Ishikawa (cell line): ENCODE measurements around the gene SOWAHC.

Source experiments
- CEBPB ChIP-seq: IDR thresholded peaks from 2 replicates; pipeline ENCODE4 v1.6.1; 2012
- CREB1 ChIP-seq: IDR thresholded peaks from 2 replicates; pipeline ENCODE4 v1.6.1; 2012; ENCODE audit warnings: low read depth
- EGR1 ChIP-seq: IDR thresholded peaks from 2 replicates; pipeline ENCODE4 v1.6.1; 2012
- EP300 ChIP-seq: IDR thresholded peaks from 2 replicates; pipeline ENCODE4 v1.6.1; 2012; ENCODE audit warnings: borderline replicate concordance
- FOXM1 ChIP-seq: IDR thresholded peaks from 2 replicates; pipeline ENCODE4 v1.6.1; 2012; ENCODE audit warnings: low read depth, borderline replicate concordance
- NFIC ChIP-seq: IDR thresholded peaks from 2 replicates; pipeline ENCODE4 v1.6.1; 2012
- RAD21 ChIP-seq: IDR thresholded peaks from 2 replicates; pipeline ENCODE4 v1.6.1; 2012; ENCODE audit warnings: low read depth
- TAF1 ChIP-seq: IDR thresholded peaks from 2 replicates; pipeline ENCODE4 v1.6.1; 2012; ENCODE audit warnings: low read depth, mild to moderate bottlenecking
- TCF12 ChIP-seq: IDR thresholded peaks from 2 replicates; pipeline ENCODE4 v1.6.1; 2012; ENCODE audit warnings: low read depth
- TEAD4 ChIP-seq: IDR thresholded peaks from 2 replicates; pipeline ENCODE4 v1.6.1; 2012
- YY1 ChIP-seq: IDR thresholded peaks from 2 replicates; pipeline ENCODE4 v1.6.1; 2012; ENCODE audit warnings: low read depth
- ZBTB7A ChIP-seq: IDR thresholded peaks from 2 replicates; pipeline ENCODE4 v1.6.1; 2012; ENCODE audit warnings: low read depth
- TF ChIP-seq, protein P1 (sequence below): IDR thresholded peaks from 2 replicates; pipeline ENCODE4 v1.6.1; 2012; ENCODE audit warnings: low read depth, mild to moderate bottlenecking
- TF ChIP-seq, protein P2 (sequence below): IDR thresholded peaks from 2 replicates; pipeline ENCODE4 v1.6.1; 2012
- TF ChIP-seq, protein P3 (sequence below): IDR thresholded peaks from 2 replicates; pipeline ENCODE4 v1.6.1; 2012

Gene SOWAHC

DNA sequence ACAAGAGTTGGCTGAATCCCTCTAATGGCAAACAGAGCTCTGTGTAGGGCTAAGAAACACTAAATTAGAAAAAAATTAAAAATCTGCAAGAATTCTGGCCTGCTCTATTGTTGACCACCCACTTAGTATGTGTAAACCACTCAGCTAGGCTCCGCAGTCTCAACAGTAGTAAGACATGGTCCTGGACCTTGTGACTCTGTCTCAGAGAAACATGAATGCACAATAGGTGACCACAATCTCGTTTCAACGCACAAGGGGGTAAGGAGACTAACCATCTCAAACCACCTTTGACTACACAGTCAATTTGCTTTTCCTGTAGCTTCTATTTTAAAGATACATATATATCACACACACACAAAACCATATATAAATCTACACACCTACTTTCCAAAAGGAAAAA lies 16.9 kb upstream of the SOWAHC start:
- TF ChIP-seq YY1, result no peak
- TF ChIP-seq CEBPB, result no peak
- TF ChIP-seq, protein P1, sequence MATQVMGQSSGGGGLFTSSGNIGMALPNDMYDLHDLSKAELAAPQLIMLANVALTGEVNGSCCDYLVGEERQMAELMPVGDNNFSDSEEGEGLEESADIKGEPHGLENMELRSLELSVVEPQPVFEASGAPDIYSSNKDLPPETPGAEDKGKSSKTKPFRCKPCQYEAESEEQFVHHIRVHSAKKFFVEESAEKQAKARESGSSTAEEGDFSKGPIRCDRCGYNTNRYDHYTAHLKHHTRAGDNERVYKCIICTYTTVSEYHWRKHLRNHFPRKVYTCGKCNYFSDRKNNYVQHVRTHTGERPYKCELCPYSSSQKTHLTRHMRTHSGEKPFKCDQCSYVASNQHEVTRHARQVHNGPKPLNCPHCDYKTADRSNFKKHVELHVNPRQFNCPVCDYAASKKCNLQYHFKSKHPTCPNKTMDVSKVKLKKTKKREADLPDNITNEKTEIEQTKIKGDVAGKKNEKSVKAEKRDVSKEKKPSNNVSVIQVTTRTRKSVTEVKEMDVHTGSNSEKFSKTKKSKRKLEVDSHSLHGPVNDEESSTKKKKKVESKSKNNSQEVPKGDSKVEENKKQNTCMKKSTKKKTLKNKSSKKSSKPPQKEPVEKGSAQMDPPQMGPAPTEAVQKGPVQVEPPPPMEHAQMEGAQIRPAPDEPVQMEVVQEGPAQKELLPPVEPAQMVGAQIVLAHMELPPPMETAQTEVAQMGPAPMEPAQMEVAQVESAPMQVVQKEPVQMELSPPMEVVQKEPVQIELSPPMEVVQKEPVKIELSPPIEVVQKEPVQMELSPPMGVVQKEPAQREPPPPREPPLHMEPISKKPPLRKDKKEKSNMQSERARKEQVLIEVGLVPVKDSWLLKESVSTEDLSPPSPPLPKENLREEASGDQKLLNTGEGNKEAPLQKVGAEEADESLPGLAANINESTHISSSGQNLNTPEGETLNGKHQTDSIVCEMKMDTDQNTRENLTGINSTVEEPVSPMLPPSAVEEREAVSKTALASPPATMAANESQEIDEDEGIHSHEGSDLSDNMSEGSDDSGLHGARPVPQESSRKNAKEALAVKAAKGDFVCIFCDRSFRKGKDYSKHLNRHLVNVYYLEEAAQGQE, result no peak
- no peak for TF ChIP-seq NFIC
- TF ChIP-seq RAD21, result no peak
- TF ChIP-seq TCF12, result no peak
- TF ChIP-seq EGR1, result no peak
- TF ChIP-seq TAF1, result no peak
- TF ChIP-seq, protein P2, sequence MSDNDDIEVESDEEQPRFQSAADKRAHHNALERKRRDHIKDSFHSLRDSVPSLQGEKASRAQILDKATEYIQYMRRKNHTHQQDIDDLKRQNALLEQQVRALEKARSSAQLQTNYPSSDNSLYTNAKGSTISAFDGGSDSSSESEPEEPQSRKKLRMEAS, result no peak
- TF ChIP-seq FOXM1, result no peak
- no peak for TF ChIP-seq CREB1
- TF ChIP-seq ZBTB7A, result no peak
- TF ChIP-seq, protein P3, sequence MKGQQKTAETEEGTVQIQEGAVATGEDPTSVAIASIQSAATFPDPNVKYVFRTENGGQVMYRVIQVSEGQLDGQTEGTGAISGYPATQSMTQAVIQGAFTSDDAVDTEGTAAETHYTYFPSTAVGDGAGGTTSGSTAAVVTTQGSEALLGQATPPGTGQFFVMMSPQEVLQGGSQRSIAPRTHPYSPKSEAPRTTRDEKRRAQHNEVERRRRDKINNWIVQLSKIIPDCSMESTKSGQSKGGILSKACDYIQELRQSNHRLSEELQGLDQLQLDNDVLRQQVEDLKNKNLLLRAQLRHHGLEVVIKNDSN, result no peak
- TF ChIP-seq EP300, result no peak
- TF ChIP-seq TEAD4, result no peak

DNA sequence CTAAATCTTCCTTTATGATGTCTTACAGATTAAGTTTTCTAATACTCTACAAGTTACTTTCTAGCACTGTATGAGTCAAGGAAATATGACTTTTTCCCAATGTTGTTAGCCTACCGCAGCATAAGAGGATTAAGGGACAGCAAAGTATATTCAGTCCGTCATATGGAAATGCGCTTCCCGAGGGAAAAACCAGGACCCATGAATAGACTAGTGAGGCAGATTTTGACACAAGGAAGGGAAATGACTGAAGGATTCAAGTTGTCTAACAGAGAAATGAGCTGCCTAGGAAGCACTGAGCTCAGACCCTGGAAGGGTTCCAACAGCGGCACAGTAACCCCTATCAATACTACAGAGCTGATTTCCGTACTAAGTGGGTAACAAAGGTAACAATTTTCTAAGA lies 12.4 kb upstream of the SOWAHC start:
- no peak for TF ChIP-seq TEAD4

DNA sequence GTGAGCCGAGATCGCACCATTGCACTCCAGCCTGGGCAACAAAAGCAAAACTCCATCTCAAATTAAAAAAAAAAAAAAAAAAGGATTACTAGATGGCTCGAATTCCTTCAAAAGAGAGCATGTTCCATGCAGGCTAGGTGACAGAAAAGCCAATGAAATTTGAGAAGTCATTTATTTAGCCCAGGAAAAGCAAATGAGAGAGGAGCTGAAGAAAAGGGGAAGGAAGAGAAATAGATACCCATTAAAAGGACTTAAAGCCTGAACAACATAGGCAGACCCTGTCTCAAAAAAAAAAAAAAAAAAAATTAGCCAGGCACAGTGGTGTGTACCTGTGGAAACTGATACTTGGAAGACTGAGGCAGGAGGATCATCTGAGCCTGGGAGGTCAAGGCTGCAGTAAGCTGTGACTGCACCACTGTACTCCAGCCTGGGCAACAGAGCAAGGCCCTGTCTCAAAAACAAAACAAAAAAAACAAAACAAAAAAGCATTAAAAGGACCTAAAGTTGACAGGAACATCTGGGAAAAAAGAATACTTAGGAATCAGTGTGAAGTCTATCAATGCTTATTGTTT lies 11.5 kb upstream of the SOWAHC start:
- TF ChIP-seq CEBPB (no peak), TCF12 (no peak), FOXM1 (no peak), NFIC (no peak)
- TF ChIP-seq, protein P1, result no peak

DNA sequence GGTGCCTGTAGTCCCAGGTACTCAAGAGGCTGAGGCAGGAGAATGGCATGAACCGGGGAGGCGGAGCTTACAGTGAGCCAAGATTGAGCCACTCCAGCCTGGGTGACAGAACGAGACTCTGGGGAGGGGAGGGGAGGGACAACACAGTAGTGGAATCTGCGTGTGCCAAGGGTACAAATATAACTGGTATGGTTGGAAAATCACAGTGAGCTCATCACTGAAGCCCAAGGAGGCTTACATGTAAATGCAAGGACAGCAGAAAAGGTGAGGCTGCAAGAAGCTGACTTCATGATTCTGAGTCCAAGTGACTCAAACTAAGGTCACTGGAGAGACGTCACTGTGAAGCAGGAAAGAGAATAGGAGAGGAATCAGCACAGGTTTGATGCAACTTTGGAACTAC lies 9.6 kb upstream of the SOWAHC start:
- TF ChIP-seq, protein P2, result no peak
- TF ChIP-seq, protein P1, result no peak
- no peak for TF ChIP-seq CREB1
- TF ChIP-seq TAF1, result no peak
- TF ChIP-seq RAD21, result no peak
- TF ChIP-seq NFIC, result no peak
- no peak for TF ChIP-seq TEAD4
- TF ChIP-seq, protein P3, result no peak
- TF ChIP-seq EGR1, result no peak
- no peak for TF ChIP-seq ZBTB7A

DNA sequence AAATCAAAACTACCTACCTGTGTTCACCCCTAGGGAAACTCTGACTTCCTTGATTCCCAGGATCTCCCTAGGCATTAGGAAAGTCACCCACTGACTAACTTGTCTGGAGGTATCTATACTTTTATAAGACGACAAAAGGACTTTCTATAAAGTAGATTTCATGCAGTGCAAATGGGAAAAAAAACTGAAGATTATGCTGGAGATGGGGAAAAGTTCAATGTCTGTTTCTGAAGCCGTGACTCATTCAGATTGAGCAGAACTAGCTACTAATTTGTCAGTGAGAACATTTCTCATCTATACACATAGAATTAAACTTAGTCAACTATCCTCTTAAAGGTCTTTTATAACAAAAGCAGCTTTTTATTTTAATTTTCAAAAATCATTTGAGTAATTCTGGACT lies 6.4 kb upstream of the SOWAHC start:
- TF ChIP-seq, protein P1, result no peak
- TF ChIP-seq EP300 (no peak), NFIC (no peak), FOXM1 (no peak), YY1 (no peak), TEAD4 (no peak), ZBTB7A (no peak), CREB1 (no peak), TCF12 (no peak), EGR1 (no peak), CEBPB (no peak), RAD21 (no peak)
- TF ChIP-seq, protein P3, result no peak
- TF ChIP-seq, protein P2, result no peak
